ENCODE data around the gene ENTREP1.

ENTREP1 gene

GRCh38 chr9:69333716-69334115, 8.7 kb downstream of the ENTREP1 start (continued):
- no peak for TF ChIP-seq CREB5 (CRISPR knock-in tag; IDR thresholded peaks at IDR 0.05; ENCODE audit: low read depth)
- TF ChIP-seq BACH2 (CRISPR knock-in tag; IDR thresholded peaks at IDR 0.05; ENCODE audit: borderline replicate concordance) = no peak
- TF ChIP-seq TCF4 (CRISPR knock-in tag; IDR thresholded peaks at IDR 0.05; ENCODE audit: borderline replicate concordance) = no peak

GRCh38 chr9:69334317-69334716, 9.3 kb downstream of the ENTREP1 start:
- TF ChIP-seq ARNTL (CRISPR knock-in tag; IDR thresholded peaks at IDR 0.05; ENCODE audit: borderline replicate concordance, low read depth) = no peak
- ATAC-seq = no peak

- no peak for ATAC-seq
- no peak for TF ChIP-seq GLIS3 (CRISPR knock-in tag; IDR thresholded peaks at IDR 0.05)
- no peak for TF ChIP-seq TCF4 (CRISPR knock-in tag; IDR thresholded peaks at IDR 0.05; ENCODE audit: borderline replicate concordance)
- TF ChIP-seq ZNF565 (CRISPR knock-in tag; conservative IDR thresholded peaks at IDR 0.05; ENCODE audit: low read depth) = no peak
- TF ChIP-seq PPARA (CRISPR knock-in tag; IDR thresholded peaks at IDR 0.05; ENCODE audit: borderline replicate concordance) = no peak
- TF ChIP-seq RARB (CRISPR knock-in tag; IDR thresholded peaks at IDR 0.05) = no peak
- TF ChIP-seq ZNF70 (CRISPR knock-in tag; IDR thresholded peaks at IDR 0.05) = no peak
- no peak for TF ChIP-seq ZNF8 (CRISPR knock-in tag; IDR thresholded peaks at IDR 0.05)
- no peak for TF ChIP-seq ISL1 (CRISPR knock-in tag; IDR thresholded peaks at IDR 0.05)
- no peak for TF ChIP-seq POU6F1 (CRISPR knock-in tag; IDR thresholded peaks at IDR 0.05; ENCODE audit: borderline replicate concordance, low read depth)
- no peak for TF ChIP-seq ZFP30 (CRISPR knock-in tag; IDR thresholded peaks at IDR 0.05)
- no peak for TF ChIP-seq OSR1 (CRISPR knock-in tag; IDR thresholded peaks at IDR 0.05)
Measured at GRCh38 chr9:69339620-69340019, 14.6 kb downstream of the ENTREP1 start.

- ATAC-seq = no peak
- TF ChIP-seq TSHZ2 (CRISPR knock-in tag; IDR thresholded peaks at IDR 0.05) (no peak), TCF4 (CRISPR knock-in tag; IDR thresholded peaks at IDR 0.05; ENCODE audit: borderline replicate concordance) (no peak)
Measured at GRCh38 chr9:69340631-69341030, 15.6 kb downstream of the ENTREP1 start.

- no peak for ATAC-seq
- TF ChIP-seq OSR1 (CRISPR knock-in tag; IDR thresholded peaks at IDR 0.05) (no peak), PPARA (CRISPR knock-in tag; IDR thresholded peaks at IDR 0.05; ENCODE audit: borderline replicate concordance) (no peak), CSDC2 (CRISPR knock-in tag; IDR thresholded peaks at IDR 0.05) (no peak), ISL1 (CRISPR knock-in tag; IDR thresholded peaks at IDR 0.05) (no peak), ZNF70 (CRISPR knock-in tag; IDR thresholded peaks at IDR 0.05) (no peak), TCF4 (CRISPR knock-in tag; IDR thresholded peaks at IDR 0.05; ENCODE audit: borderline replicate concordance) (no peak), ZFP3 (CRISPR knock-in tag; IDR thresholded peaks at IDR 0.05) (no peak), RARB (CRISPR knock-in tag; IDR thresholded peaks at IDR 0.05) (no peak), GLIS3 (CRISPR knock-in tag; IDR thresholded peaks at IDR 0.05) (no peak), SNAI2 (CRISPR knock-in tag; IDR thresholded peaks at IDR 0.05) (no peak), CSRNP3 (CRISPR knock-in tag; IDR thresholded peaks at IDR 0.05) (no peak), ZFP30 (CRISPR knock-in tag; IDR thresholded peaks at IDR 0.05) (no peak), TOX (CRISPR knock-in tag; IDR thresholded peaks at IDR 0.05; ENCODE audit: borderline replicate concordance) (no peak), CREB5 (CRISPR knock-in tag; IDR thresholded peaks at IDR 0.05; ENCODE audit: low read depth) (no peak), ZNF8 (CRISPR knock-in tag; IDR thresholded peaks at IDR 0.05) (no peak), PATZ1 (CRISPR knock-in tag; IDR thresholded peaks at IDR 0.05; ENCODE audit: borderline replicate concordance) (no peak), ZNF565 (CRISPR knock-in tag; conservative IDR thresholded peaks at IDR 0.05; ENCODE audit: low read depth) (no peak), ZC3H10 (CRISPR knock-in tag; IDR thresholded peaks at IDR 0.05) (no peak), POU6F1 (CRISPR knock-in tag; IDR thresholded peaks at IDR 0.05; ENCODE audit: borderline replicate concordance, low read depth) (no peak)
Measured at GRCh38 chr9:69342769-69343168, 17.8 kb downstream of the ENTREP1 start.
